ENCODE results near the gene MDM2. TPM values are rescaled to one million over a fixed set of nuclear protein-coding genes. Genes with fewer than 3 reads are reported as not detected.
A peak's percentile ranks its signal among the peaks of the same experiment; 100 is the strongest.
"Not testable (repeated sequence)": the region's sequence is repeated elsewhere in the genome, so short reads cannot be mapped to it uniquely, and the experiment has no call there.

Gene MDM2
- total RNA-seq, 4 donors from 2014 or later, result 75.9 to 99.6 (median 85.8) TPM

GRCh38 chr12:68805592-68806120, 2.3 kb upstream of the MDM2 start:
- H3K9me3 ChIP-seq, result no peaks in the 10 kb centered on the region
- H3K27me3 ChIP-seq, result no peaks in the 10 kb centered on the region
- H3K4me1 ChIP-seq, result peaks cover 0 to 23% (median 4%) of the 10 kb centered on the region in 4 donors
- H3K4me3 ChIP-seq, result no peak overlapping the region
- H3K27ac ChIP-seq, result no peak overlapping the region
- 88 to 91% methylated on average over 7 of the region's 7 CpGs for WGBS, 2 donors
- no peak for DNase-seq (ENCODE audit: low spot score in 2 of 2)
- peaks cover 0 to 12% (median 0%) of the 10 kb centered on the region in 3 donors for H3K36me3 ChIP-seq
- TF ChIP-seq POLR2A (IDR thresholded peaks at IDR 0.05) (no peak), EP300 (IDR thresholded peaks at IDR 0.05) (no peak)
- TF ChIP-seq, protein P1, sequence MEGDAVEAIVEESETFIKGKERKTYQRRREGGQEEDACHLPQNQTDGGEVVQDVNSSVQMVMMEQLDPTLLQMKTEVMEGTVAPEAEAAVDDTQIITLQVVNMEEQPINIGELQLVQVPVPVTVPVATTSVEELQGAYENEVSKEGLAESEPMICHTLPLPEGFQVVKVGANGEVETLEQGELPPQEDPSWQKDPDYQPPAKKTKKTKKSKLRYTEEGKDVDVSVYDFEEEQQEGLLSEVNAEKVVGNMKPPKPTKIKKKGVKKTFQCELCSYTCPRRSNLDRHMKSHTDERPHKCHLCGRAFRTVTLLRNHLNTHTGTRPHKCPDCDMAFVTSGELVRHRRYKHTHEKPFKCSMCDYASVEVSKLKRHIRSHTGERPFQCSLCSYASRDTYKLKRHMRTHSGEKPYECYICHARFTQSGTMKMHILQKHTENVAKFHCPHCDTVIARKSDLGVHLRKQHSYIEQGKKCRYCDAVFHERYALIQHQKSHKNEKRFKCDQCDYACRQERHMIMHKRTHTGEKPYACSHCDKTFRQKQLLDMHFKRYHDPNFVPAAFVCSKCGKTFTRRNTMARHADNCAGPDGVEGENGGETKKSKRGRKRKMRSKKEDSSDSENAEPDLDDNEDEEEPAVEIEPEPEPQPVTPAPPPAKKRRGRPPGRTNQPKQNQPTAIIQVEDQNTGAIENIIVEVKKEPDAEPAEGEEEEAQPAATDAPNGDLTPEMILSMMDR (IDR thresholded peaks at IDR 0.05), result no peak

DNA sequence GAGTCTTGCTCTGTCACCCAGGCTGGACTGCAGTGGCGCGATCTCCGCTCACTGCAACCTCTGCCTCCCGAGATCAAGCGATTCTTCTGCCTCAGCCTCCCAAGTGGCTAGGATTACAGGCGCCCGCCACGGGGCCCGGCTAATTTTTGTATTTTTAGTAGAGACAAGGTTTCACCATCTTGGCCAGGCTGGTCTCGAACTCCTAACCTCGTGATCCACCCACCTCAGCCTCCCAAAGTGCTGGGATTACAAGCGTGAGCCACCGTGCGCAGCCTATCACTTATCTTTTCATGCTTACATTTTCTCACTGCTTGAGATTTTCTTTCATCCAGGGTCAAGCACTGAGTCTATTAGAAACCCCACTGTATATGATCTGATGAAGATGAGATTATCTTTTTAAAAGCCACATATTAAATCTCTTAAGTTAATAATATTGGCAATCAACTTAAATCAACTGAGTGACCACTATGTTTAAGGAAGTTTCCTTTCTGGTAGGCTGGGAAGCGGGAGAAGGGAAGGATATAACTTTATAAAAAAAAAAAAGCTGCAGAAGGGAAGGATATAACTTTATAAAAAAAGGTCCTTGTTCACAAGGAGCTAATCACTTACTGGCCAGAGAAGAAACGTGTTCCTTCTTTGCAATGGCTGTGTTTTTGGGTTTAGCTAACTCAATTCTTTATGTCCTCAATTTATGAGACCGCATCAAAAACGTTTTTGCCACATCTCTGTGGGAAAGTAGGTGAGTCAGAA, 1.3 kb upstream of the MDM2 start:
- Histone ChIP-seq H3K4me1 (peaks cover 0 to 29% (median 4%) of the 10 kb centered on the region in 4 donors), H3K36me3 (peaks cover 0 to 19% (median 0%) of the 10 kb centered on the region in 3 donors), H3K4me3 (peak overlapping the region in 2 of 4 donors; percentile 86 to 99), H3K9me3 (no peaks in the 10 kb centered on the region), H3K27me3 (no peaks in the 10 kb centered on the region), H3K27ac (peak overlapping the region; percentile 96 to 99 (median 98))
- no peak for TF ChIP-seq POLR2A (IDR thresholded peaks at IDR 0.05)
- TF ChIP-seq, protein P1 (IDR thresholded peaks at IDR 0.05), result no peak
- TF ChIP-seq EP300 (IDR thresholded peaks at IDR 0.05), result no peak
- 87 to 88% methylated on average over 18 of the region's 18 CpGs for WGBS, 2 donors
- no peak for DNase-seq (ENCODE audit: low spot score in 2 of 2)

GRCh38 chr12:68807274-68807575, 752 bp upstream of the MDM2 start:
- DNase-seq (ENCODE audit: low spot score in 2 of 2); H3K9me3 ChIP-seq; H3K27me3 ChIP-seq: not testable (repeated sequence)
- Histone ChIP-seq H3K4me1 (peaks cover 0 to 35% (median 6%) of the 10 kb centered on the region in 4 donors), H3K27ac (peak overlapping the region; percentile 96 to 99 (median 98)), H3K4me3 (peak overlapping the region; percentile 86 to 99 (median 90)), H3K36me3 (peaks cover 0 to 21% (median 0%) of the 10 kb centered on the region in 3 donors)
- 14 to 28% methylated on average over 10 of the region's 10 CpGs for WGBS, 2 donors

DNA sequence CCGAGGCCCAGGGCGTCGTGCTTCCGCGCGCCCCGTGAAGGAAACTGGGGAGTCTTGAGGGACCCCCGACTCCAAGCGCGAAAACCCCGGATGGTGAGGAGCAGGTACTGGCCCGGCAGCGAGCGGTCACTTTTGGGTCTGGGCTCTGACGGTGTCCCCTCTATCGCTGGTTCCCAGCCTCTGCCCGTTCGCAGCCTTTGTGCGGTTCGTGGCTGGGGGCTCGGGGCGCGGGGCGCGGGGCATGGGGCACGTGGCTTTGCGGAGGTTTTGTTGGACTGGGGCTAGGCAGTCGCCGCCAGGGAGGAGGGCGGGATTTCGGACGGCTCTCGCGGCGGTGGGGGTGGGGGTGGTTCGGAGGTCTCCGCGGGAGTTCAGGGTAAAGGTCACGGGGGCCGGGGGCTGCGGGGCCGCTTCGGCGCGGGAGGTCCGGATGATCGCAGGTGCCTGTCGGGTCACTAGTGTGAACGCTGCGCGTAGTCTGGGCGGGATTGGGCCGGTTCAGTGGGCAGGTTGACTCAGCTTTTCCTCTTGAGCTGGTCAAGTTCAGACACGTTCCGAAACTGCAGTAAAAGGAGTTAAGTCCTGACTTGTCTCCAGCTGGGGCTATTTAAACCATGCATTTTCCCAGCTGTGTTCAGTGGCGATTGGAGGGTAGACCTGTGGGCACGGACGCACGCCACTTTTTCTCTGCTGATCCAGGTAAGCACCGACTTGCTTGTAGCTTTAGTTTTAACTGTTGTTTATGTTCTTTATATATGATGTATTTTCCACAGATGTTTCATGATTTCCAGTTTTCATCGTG, 612 bp downstream of the MDM2 start:
- H3K4me3 ChIP-seq, result peak overlapping the region; percentile 86 to 99 (median 90)
- TF ChIP-seq, protein P1 (IDR thresholded peaks at IDR 0.05), result peak in 2 of 5 experiments; percentile 45 to 50
- TF ChIP-seq POLR2A (IDR thresholded peaks at IDR 0.05), result peak in 1 of 2 donors; percentile 24
- TF ChIP-seq EP300 (IDR thresholded peaks at IDR 0.05), result peak in 1 of 2 donors; percentile 71
- H3K27ac ChIP-seq, result peak overlapping the region; percentile 96 to 99 (median 98)
- no peaks in the 10 kb centered on the region for H3K27me3 ChIP-seq
- peaks cover 0 to 34% (median 0%) of the 10 kb centered on the region in 3 donors for H3K36me3 ChIP-seq
- 1 to 2% methylated on average over 28 to 37 of the region's 61 CpGs for WGBS, 2 donors
- no peaks in the 10 kb centered on the region for H3K9me3 ChIP-seq
- peak; percentile 55 to 66 for DNase-seq (ENCODE audit: low spot score in 2 of 2)
- peaks cover 0 to 45% (median 13%) of the 10 kb centered on the region in 4 donors for H3K4me1 ChIP-seq

- 77% methylated on average over 12 of the region's 12 CpGs for WGBS, 2 donors
- H3K9me3 ChIP-seq, result no peaks in the 10 kb centered on the region
- H3K27me3 ChIP-seq, result no peaks in the 10 kb centered on the region
- peak overlapping the region; percentile 96 to 99 (median 98) for H3K27ac ChIP-seq
- TF ChIP-seq, protein P1 (IDR thresholded peaks at IDR 0.05), result no peak
- TF ChIP-seq POLR2A (IDR thresholded peaks at IDR 0.05) (no peak), EP300 (IDR thresholded peaks at IDR 0.05) (no peak)
- H3K4me3 ChIP-seq, result peak overlapping the region; percentile 86 to 99 (median 90)
- DNase-seq (ENCODE audit: low spot score in 2 of 2), result no peak
- H3K36me3 ChIP-seq, result peaks cover 0 to 42% (median 0%) of the 10 kb centered on the region in 3 donors
- H3K4me1 ChIP-seq, result peaks cover 0 to 50% (median 13%) of the 10 kb centered on the region in 4 donors
Measured at GRCh38 chr12:68809190-68810026, 1.4 kb downstream of the MDM2 start.

- H3K36me3 ChIP-seq, result peaks cover 0 to 48% (median 0%) of the 10 kb centered on the region in 3 donors
- DNase-seq (ENCODE audit: low spot score in 2 of 2); H3K27ac ChIP-seq; H3K9me3 ChIP-seq; H3K27me3 ChIP-seq; H3K4me3 ChIP-seq: not testable (repeated sequence)
- 96 to 98% methylated on average over 13 of the region's 13 CpGs for WGBS, 2 donors
- peaks cover 0 to 55% (median 13%) of the 10 kb centered on the region in 4 donors for H3K4me1 ChIP-seq
Measured at GRCh38 chr12:68810027-68810389, 2.0 kb downstream of the MDM2 start.

DNA sequence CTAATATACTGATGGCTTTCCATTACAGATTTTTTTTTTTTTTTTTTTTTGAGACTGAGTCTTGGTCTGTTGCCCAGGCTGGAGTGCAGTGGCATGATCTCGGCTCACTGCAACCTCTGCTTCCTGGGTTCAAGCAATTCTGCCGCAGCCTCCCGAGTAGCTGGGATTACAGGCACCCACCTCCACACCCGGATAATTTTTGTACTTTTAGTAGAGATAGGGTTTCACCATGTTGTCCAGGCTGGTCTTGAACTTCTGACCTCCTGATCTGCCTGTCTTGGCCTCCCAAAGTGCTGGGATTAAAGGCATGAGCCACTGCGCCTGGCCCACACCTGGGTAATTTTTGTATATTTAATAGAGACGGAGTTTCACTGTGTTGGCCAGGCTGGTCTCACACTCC, 3.6 kb downstream of the MDM2 start:
- not testable (repeated sequence) for H3K27ac ChIP-seq; H3K27me3 ChIP-seq; DNase-seq (ENCODE audit: low spot score in 2 of 2); H3K4me3 ChIP-seq; H3K9me3 ChIP-seq
- H3K4me1 ChIP-seq, result peaks cover 0 to 61% (median 13%) of the 10 kb centered on the region in 4 donors
- WGBS, 2 donors, result 88 to 89% methylated on average over 6 of the region's 6 CpGs
- peaks cover 0 to 58% (median 0%) of the 10 kb centered on the region in 3 donors for H3K36me3 ChIP-seq

Measured in tibial nerve (tissue), 4 donors.